Suprapubic skin (tissue), 4 donors: ENCODE data around the gene VTI1A. TPM values are rescaled to one million over a fixed set of nuclear protein-coding genes. Genes with fewer than 3 reads are reported as not detected.
"Not testable (repeated sequence)": the region's sequence is repeated elsewhere in the genome, so short reads cannot be mapped to it uniquely, and the experiment has no call there.

ENCODE experiments used
- DNase-seq, 2 donors: peaks; one replicate each; pipeline ENCODE4 v3.0.0-alpha.2; 2019; ENCODE audit warnings: low spot score in 2 of 2
- H3K27ac ChIP-seq: fragments of 200-600 bp; sonication (generic); one replicate; pipeline ENCODE4 v1.5.1; 2019
- H3K27me3 ChIP-seq: fragments of 200-600 bp; sonication (generic); one replicate; pipeline ENCODE4 v1.5.1; 2019
- H3K36me3 ChIP-seq: fragments of 200-600 bp; sonication (generic); one replicate; pipeline ENCODE4 v1.5.1; 2019
- H3K4me1 ChIP-seq: fragments of 200-600 bp; sonication (generic); one replicate; pipeline ENCODE4 v1.5.1; 2019
- H3K4me3 ChIP-seq: fragments of 200-600 bp; sonication (generic); one replicate; pipeline ENCODE4 v1.5.1; 2019; ENCODE audit warnings: mild to moderate bottlenecking
- H3K9me3 ChIP-seq: fragments of 200-600 bp; sonication (generic); one replicate; pipeline ENCODE4 v1.5.1; 2019
- EP300 ChIP-seq: sonication (generic); formaldehyde crosslinking; IDR thresholded peaks from one replicate; pipeline ENCODE4 v1.6.1; 2017; ENCODE audit warnings: antibody characterized with exemption
- POLR2A ChIP-seq, 2 donors: fragments of 450-650 bp; IDR thresholded peaks; one replicate each; pipeline ENCODE4 v1.6.1; 2017; ENCODE audit warnings: antibody characterized with exemption in 2 of 2, mild to moderate bottlenecking in 2 of 2, moderate library complexity in 2 of 2
- POLR2AphosphoS5 ChIP-seq, 3 donors: sonication (generic); formaldehyde crosslinking; IDR thresholded peaks; one replicate each; pipeline ENCODE4 v1.6.1; 2017; ENCODE audit warnings: antibody characterized with exemption in 3 of 3
- WGBS: methylation state at CpG from one replicate; pipeline ENCODE4 v1.1.5; 2018; 5-methylcytosine and 5-hydroxymethylcytosine counted together
- total RNA-seq, 4 donors: library from RNA; depleted of rRNA; stranded (reverse); fragments of >200 nt; gene quantifications; one replicate each; pipeline ENCODE4 v1.1.0, GENCODE V29; 2016
- TF ChIP-seq, protein P1 (sequence below), 2 donors: fragments of 200-600 bp in 1 of 2; fragments of 450-650 bp in 1 of 2; sonication (generic) in 1 of 2; IDR thresholded peaks; one replicate each; pipeline ENCODE4 v1.5.1; 2016 to 2019; ENCODE audit warnings: antibody characterized with exemption in 2 of 2, mild to moderate bottlenecking in 1 of 2, moderate library complexity in 1 of 2

Gene VTI1A
- 10 to 100 TPM; 43.0 to 81.0 (median 49.2) TPM for total RNA-seq

DNA sequence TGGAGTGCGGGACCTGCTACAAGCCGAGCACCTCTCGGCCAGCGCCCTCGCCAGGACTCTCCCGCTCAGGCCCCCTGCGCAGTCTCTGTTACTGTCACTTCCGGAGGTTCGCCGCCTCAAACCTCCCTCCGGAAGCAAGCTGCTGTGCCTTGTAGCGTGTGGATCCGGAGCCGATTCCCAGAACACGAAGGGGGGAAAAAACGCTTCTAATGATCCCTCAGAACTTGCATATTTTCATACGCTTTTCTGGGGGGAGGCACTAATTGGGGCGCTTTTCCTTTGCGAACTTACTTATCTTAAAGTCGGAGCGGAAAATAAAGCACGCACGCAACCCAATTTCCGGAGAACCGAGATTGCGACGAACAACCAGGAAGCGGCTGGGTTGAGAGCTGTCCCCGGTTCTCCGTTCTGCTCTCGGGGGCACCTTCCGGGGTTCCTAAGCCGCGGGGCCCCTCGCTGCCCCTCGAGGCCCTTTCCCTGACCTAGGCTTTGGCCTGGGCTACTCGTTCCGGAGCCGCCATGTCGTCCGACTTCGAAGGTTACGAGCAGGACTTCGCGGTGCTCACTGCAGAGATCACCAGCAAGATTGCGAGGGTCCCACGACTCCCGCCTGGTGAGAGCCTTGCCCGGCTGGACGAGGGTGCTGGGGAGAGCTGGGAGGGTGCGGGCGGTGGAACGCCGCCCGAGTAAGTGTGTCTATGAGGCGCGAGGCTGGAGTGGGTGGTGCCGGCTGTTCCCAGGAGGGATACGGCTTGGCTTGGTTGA, at the start of gene VTI1A, which contains the start of gene ZDHHC6:
VTI1A (plus strand) TSS at position 361 of the 765 bp plus-strand sequence; CDS start at position 520, 159 bp downstream.
ZDHHC6 (minus strand) TSS at position 60 of the 765 bp plus-strand sequence. CDS start 1,478 bp downstream, outside the sequence.
- DNase-seq: peak; percentile 91 to 92
- peaks cover 40% of the 10 kb centered on the region for H3K4me1 ChIP-seq
- TF ChIP-seq EP300: no peak
- peak in 2 of 3 donors; percentile 34 to 56 for TF ChIP-seq POLR2AphosphoS5 (IDR thresholded peaks at IDR 0.05)
- TF ChIP-seq POLR2A (IDR thresholded peaks at IDR 0.05): peak in 1 of 2 donors; percentile 54
- peaks cover 28% of the 10 kb centered on the region for H3K36me3 ChIP-seq
- WGBS: 0% methylated on average over 36 of the region's 59 CpGs
- H3K9me3 ChIP-seq: no peaks in the 10 kb centered on the region
- peak within 1 kb of the TSS; percentile 90 for H3K27ac ChIP-seq
- no peaks in the 10 kb centered on the region for H3K27me3 ChIP-seq
- H3K4me3 ChIP-seq: peak within 1 kb of the TSS; percentile 91

DNA sequence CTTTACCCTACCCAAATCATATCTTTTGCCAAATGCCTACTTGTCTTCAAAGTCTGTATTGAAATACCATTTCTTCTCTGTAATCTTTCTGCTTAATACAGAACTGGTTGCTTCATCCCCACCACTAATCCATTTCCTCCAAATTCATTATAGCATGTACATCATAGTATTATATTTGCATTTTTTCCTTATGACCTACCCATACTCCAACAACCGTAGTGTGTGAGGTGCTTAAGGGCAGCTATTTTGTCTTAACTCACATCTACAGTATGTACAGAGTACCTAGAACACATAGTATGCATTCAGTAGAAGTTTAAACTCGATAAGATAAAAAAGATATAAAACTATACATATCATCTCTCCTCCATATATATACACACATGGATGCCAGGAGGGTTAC, 49.4 kb upstream of the VTI1A start:
- Histone ChIP-seq H3K9me3 (no peaks in the 10 kb centered on the region), H3K4me1 (no peaks in the 10 kb centered on the region), H3K4me3 (no peak overlapping the region), H3K36me3 (no peaks in the 10 kb centered on the region), H3K27me3 (no peaks in the 10 kb centered on the region), H3K27ac (no peak overlapping the region)
- no peak for DNase-seq
- TF ChIP-seq POLR2AphosphoS5 (IDR thresholded peaks at IDR 0.05) (no peak), EP300 (no peak), POLR2A (IDR thresholded peaks at IDR 0.05) (no peak)
- TF ChIP-seq, protein P1, sequence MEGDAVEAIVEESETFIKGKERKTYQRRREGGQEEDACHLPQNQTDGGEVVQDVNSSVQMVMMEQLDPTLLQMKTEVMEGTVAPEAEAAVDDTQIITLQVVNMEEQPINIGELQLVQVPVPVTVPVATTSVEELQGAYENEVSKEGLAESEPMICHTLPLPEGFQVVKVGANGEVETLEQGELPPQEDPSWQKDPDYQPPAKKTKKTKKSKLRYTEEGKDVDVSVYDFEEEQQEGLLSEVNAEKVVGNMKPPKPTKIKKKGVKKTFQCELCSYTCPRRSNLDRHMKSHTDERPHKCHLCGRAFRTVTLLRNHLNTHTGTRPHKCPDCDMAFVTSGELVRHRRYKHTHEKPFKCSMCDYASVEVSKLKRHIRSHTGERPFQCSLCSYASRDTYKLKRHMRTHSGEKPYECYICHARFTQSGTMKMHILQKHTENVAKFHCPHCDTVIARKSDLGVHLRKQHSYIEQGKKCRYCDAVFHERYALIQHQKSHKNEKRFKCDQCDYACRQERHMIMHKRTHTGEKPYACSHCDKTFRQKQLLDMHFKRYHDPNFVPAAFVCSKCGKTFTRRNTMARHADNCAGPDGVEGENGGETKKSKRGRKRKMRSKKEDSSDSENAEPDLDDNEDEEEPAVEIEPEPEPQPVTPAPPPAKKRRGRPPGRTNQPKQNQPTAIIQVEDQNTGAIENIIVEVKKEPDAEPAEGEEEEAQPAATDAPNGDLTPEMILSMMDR (IDR thresholded peaks at IDR 0.05): no peak
- WGBS: 89% methylated on average over 2 of the region's 2 CpGs

GRCh38 chr10:112402917-112403316, 44.1 kb upstream of the VTI1A start:
- no peak overlapping the region for H3K4me3 ChIP-seq
- H3K27me3 ChIP-seq: no peaks in the 10 kb centered on the region
- H3K36me3 ChIP-seq: no peaks in the 10 kb centered on the region
- TF ChIP-seq POLR2AphosphoS5 (IDR thresholded peaks at IDR 0.05): no peak
- TF ChIP-seq EP300: no peak
- TF ChIP-seq, protein P1 (IDR thresholded peaks at IDR 0.05): no peak
- TF ChIP-seq POLR2A (IDR thresholded peaks at IDR 0.05): no peak
- H3K27ac ChIP-seq: no peak overlapping the region
- no peaks in the 10 kb centered on the region for H3K9me3 ChIP-seq
- no peak for DNase-seq
- H3K4me1 ChIP-seq: no peaks in the 10 kb centered on the region
- WGBS: 88% methylated on average over 2 of the region's 2 CpGs

DNA sequence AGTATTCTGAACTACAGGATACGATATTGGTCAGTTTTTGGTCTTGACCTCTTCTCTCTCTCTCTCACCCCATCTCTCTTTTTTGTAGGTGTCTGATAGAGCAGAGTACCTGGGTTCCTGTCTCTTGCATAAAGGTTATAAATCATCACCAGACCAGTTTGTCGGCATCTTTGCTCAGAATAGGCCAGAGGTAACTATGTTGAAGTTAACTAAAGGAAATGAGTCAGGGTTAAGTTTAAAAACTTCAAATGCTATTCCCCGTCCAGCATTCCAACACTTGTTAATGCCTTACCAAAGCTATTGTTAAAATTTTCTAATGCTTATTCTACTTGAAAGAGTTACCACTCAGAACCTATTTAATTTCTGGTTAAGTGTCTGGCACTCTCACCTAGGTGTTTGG, 42.4 kb upstream of the VTI1A start:
- WGBS: 66% methylated on average over 3 of the region's 3 CpGs
- Histone ChIP-seq H3K4me3 (no peak overlapping the region), H3K36me3 (no peaks in the 10 kb centered on the region), H3K27me3 (no peaks in the 10 kb centered on the region), H3K4me1 (no peaks in the 10 kb centered on the region), H3K9me3 (no peaks in the 10 kb centered on the region), H3K27ac (no peak overlapping the region)
- no peak for DNase-seq
- TF ChIP-seq POLR2A (IDR thresholded peaks at IDR 0.05) (no peak), POLR2AphosphoS5 (IDR thresholded peaks at IDR 0.05) (no peak), EP300 (no peak)
- TF ChIP-seq, protein P1 (IDR thresholded peaks at IDR 0.05): no peak

DNA sequence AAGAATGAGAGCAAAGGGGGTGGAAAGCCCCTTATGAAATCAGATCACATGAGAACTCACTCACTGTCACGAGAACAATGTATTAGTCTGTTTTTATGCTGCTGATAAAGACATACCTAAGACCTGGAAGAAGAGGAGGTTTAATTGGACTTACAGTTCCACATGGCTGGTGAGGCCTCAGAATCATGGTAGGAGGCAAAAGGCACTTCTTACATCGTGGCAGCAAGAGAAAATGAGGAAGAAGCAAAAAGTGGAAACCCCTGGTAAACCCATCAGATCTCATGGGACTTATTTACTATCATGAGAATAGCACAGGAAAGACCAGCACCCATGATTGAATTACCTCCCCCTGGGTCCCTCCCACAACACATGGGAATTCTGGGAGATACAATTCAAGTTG, 40.2 kb upstream of the VTI1A start:
- not testable (repeated sequence) for DNase-seq, H3K4me3 ChIP-seq, H3K27ac ChIP-seq, H3K36me3 ChIP-seq, H3K4me1 ChIP-seq, H3K9me3 ChIP-seq, H3K27me3 ChIP-seq
- 77% methylated on average over 2 of the region's 2 CpGs for WGBS

DNA sequence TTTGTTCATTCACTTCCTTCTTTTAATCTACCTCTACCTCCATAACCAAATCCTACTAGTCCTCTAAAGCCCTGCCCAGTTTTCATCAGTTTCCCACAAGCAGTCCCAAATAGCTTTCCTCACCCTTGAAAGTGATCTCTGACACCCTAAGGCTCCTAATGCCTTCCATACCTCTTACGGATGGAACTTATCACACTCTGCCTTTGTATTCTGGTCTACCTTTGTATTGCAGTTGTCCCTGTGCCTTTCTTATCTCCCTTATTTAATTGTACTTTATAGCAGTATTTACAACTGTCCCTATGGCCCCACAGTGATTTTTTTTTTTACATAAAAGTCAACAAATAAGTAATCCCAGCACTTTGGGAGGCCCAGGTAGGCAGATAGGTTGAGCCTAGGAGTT, 39.3 kb upstream of the VTI1A start:
- H3K27ac ChIP-seq: no peak overlapping the region
- H3K36me3 ChIP-seq: no peaks in the 10 kb centered on the region
- no peaks in the 10 kb centered on the region for H3K9me3 ChIP-seq
- no peak overlapping the region for H3K4me3 ChIP-seq
- WGBS: 100% methylated on average over 1 of the region's 1 CpG
- TF ChIP-seq POLR2A (IDR thresholded peaks at IDR 0.05) (no peak), POLR2AphosphoS5 (IDR thresholded peaks at IDR 0.05) (no peak)
- no peaks in the 10 kb centered on the region for H3K4me1 ChIP-seq
- no peak for DNase-seq
- H3K27me3 ChIP-seq: no peaks in the 10 kb centered on the region
